Left cardiac atrium (tissue), 4 donors: Measurements from ENCODE around the gene EIF4G3. TPM values are rescaled to one million over a fixed set of nuclear protein-coding genes. Genes with fewer than 3 reads are reported as not detected.
"Not testable (repeated sequence)": the region's sequence is repeated elsewhere in the genome, so short reads cannot be mapped to it uniquely, and the experiment has no call there.

Experiments used
- ATAC-seq, 2 donors: fragments of 200-7000 bp; cut with Tn5 transposase; one replicate each; pipeline ENCODE4 v1.9.1; 2020; ENCODE audit warnings: mild to moderate bottlenecking in 2 of 2, moderate library complexity in 2 of 2
- DNase-seq: peaks from one replicate; pipeline ENCODE4 v3.0.0-alpha.2; 2020
- intact Hi-C, 2 donors: fragments of 100-400 bp; cut with DNase I; formaldehyde crosslinking; loops; one replicate each; pipeline versions ENCODE4 v1.14.1 to v1.15.1; 2022 to 2023
- total RNA-seq, 2 donors: library from RNA; stranded (reverse); fragmentation: NEBNext Ultra II Directional; extraction: Animal tissue kit (Norgen Biotek cat#: 25700); gene quantifications; one replicate each; pipeline ENCODE4 v1.2.1, GENCODE V29; 2021
- donor health status: DM: no; HTN: yes; CAD: no.
- donor health status: DM: no; HTN: yes; CAD: no; lungs with severe emphysema.
- donor health status: DM: yes; HTN: yes; CAD: no.
- donor health status: Dilated cardiomyopathy.

Gene EIF4G3
- total RNA-seq, 2 donors from 2014 or later = 38.2 to 48.2 TPM

GRCh38 chr1:21052034-21052433 is 124.7 kb downstream of the EIF4G3 start:
- intact Hi-C loops = no loop called here
- DNase-seq = no peak
- ATAC-seq = no peak

GRCh38 chr1:21051177-21051825 is 125.4 kb downstream of the EIF4G3 start:
- intact Hi-C loops = no loop called here
- DNase-seq (no peak), ATAC-seq (no peak)

- intact Hi-C loops = no loop called here
- ATAC-seq (no peak), DNase-seq (no peak)
These were observed 126.7 kb downstream of the EIF4G3 start for GRCh38 chr1:21050031-21050430.

- no peak for DNase-seq
- no peak for ATAC-seq
- intact Hi-C loops = no loop called here
These were observed 128.2 kb downstream of the EIF4G3 start for GRCh38 chr1:21048462-21048861.

- DNase-seq (no peak), ATAC-seq (no peak)
- intact Hi-C loops = no loop called here
These were observed 130.6 kb downstream of the EIF4G3 start for GRCh38 chr1:21046132-21046531.

- DNase-seq (no peak), ATAC-seq (peak in 1 of 2 donors; percentile 49)
- intact Hi-C loops = no loop called here
These were observed 131.3 kb downstream of the EIF4G3 start for GRCh38 chr1:21045351-21045750.

- intact Hi-C loops = no loop called here
- DNase-seq = no peak
These were observed 133.6 kb downstream of the EIF4G3 start for GRCh38 chr1:21042929-21043605.

GRCh38 chr1:21041541-21041940 is 135.2 kb downstream of the EIF4G3 start:
- ATAC-seq (no peak), DNase-seq (no peak)
- intact Hi-C loops = no loop called here

More at GRCh38 chr1:21042929-21043605, 133.6 kb downstream of the EIF4G3 start:
- ATAC-seq = no peak

GRCh38 chr1:21037091-21037490 is 139.6 kb downstream of the EIF4G3 start:
- intact Hi-C loops = no loop called here
- DNase-seq (no peak), ATAC-seq (no peak)

- intact Hi-C loops = no loop called here
- peak; percentile 8 to 32 for ATAC-seq
- DNase-seq = no peak
These were observed 140.9 kb downstream of the EIF4G3 start for GRCh38 chr1:21035794-21036193.

- intact Hi-C loops = no loop called here
- peak; percentile 38 for DNase-seq
- ATAC-seq = peak; percentile 92 to 99
These were observed 141.7 kb downstream of the EIF4G3 start for GRCh38 chr1:21034725-21035628.

GRCh38 chr1:21032741-21033140 is 144.0 kb downstream of the EIF4G3 start:
- DNase-seq = no peak
- ATAC-seq = no peak
- intact Hi-C loops = no loop called here

- intact Hi-C loops = no loop called here
- ATAC-seq (no peak), DNase-seq (no peak)
These were observed 146.5 kb downstream of the EIF4G3 start for GRCh38 chr1:21030181-21030580.

GRCh38 chr1:21028520-21029145 is 148.1 kb downstream of the EIF4G3 start:
- ATAC-seq (no peak), DNase-seq (no peak)
- intact Hi-C loops = no loop called here

- intact Hi-C loops = no loop called here
- ATAC-seq (peak in 1 of 2 donors; percentile 31), DNase-seq (no peak)
These were observed 148.9 kb downstream of the EIF4G3 start for GRCh38 chr1:21027805-21028204.

- intact Hi-C loops = no loop called here
- DNase-seq (no peak), ATAC-seq (no peak)
These were observed 151.8 kb downstream of the EIF4G3 start for GRCh38 chr1:21024918-21025317.

- DNase-seq, intact Hi-C loops, ATAC-seq: not testable (repeated sequence)
These were observed 152.4 kb downstream of the EIF4G3 start for GRCh38 chr1:21024136-21024896.

- intact Hi-C loops = no loop called here
- peak; percentile 46 for DNase-seq
- peak; percentile 96 to 100 for ATAC-seq
These were observed 154.2 kb downstream of the EIF4G3 start for GRCh38 chr1:21022279-21023040.
